VCaP (cell line): ENCODE results near the gene PSMB7.

Experiments
- H3K27ac ChIP-seq: fragments of 450-650 bp; 2 replicates; pipeline ENCODE4 v1.5.1; 2017
- CTCF ChIP-seq: fragments of 450-650 bp; conservative IDR thresholded peaks from 2 replicates; pipeline ENCODE4 v1.5.1; 2017; ENCODE audit warnings: mild to moderate bottlenecking, moderate library complexity

PSMB7 gene

GRCh38 chr9:124442379-124442778, 27.1 kb upstream of the PSMB7 start:
- no peak for TF ChIP-seq CTCF
- no peak overlapping the region for H3K27ac ChIP-seq

DNA sequence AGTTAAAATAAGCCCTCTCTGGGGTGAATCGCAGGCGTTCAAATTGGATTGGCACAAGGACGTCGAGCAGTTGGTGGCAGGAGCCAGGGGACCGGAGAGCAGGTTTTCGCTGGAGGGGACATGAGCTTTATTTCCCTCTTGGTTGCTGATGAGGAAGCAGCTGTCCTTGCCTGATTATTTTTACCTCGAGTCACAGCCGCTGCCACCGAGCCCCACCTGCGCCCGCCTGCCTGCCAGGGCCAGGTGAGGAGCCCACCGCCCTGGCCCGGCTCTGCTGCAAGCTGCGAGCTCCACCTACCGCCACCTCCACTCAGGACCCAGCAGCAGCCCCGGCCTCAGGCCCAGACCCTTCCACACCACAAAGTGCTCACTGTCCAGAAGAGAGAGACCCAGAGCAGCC, 26.0 kb upstream of the PSMB7 start:
- no peak for TF ChIP-seq CTCF
- no peak overlapping the region for H3K27ac ChIP-seq

GRCh38 chr9:124440786-124441185, 25.5 kb upstream of the PSMB7 start:
- no peak overlapping the region for H3K27ac ChIP-seq
- no peak for TF ChIP-seq CTCF

DNA sequence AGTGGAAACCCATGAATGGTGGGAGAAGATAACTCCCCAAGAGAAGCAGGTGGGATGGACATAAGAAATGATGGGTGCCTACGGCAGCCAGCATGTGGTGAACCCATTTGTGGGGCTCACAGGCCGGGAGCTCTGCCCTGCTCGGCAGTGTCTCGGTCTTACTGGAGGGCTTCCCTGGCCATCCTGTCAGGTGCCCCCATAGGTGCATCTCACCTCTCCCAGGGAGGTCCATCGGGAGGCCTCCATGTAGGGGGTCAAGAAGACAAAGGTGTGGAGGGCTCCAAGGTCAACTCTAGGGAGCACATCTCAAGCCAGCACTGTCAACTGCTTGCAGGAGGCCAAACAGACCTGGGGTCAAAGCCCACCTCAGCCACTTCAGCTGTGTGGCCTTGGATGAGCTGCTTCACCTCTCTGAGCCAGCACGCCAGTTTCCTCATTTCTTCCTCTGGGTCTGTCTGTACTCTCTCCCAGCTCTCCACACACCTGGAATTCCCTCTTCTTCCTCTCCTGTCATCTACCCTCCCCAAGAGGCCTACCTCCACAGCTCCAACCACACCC, 24.5 kb upstream of the PSMB7 start:
- TF ChIP-seq CTCF = no peak
- H3K27ac ChIP-seq = no peak overlapping the region

- TF ChIP-seq CTCF = no peak
- no peak overlapping the region for H3K27ac ChIP-seq
Observed at GRCh38 chr9:124439086-124439485, 23.8 kb upstream of the PSMB7 start.

DNA sequence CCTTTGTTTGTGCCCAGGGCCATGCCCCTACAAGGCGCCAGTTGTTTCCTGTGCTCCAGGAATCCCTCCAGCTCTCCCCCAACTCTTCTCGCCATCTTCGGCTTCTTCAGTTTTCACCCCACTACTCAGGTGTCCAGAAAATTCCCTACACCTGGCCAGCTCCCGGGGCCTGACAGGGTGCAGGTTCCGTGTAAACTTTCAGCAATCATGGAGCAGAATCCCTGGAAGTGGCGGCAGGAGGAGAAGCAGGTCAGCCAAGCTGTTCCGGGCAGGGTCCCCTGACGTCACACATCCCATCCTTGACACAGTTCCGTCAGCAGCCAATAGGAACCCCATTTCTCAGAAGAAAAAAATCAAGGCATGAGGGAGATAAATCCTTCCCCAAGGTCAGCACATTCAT, 22.8 kb upstream of the PSMB7 start:
- no peak overlapping the region for H3K27ac ChIP-seq
- TF ChIP-seq CTCF = no peak

GRCh38 chr9:124437086-124437485, 21.8 kb upstream of the PSMB7 start:
- no peak for TF ChIP-seq CTCF

More at GRCh38 chr9:124437086-124437485, 21.8 kb upstream of the PSMB7 start:
- no peak overlapping the region for H3K27ac ChIP-seq
